NCI-H69 (cell line): Measurements from ENCODE around the gene TIMP2.

ENCODE experiments used
- DNase-seq: peaks from one replicate; lab custom pipeline; 2025; lab: John Stamatoyannopoulos, UW

The TIMP2 gene

GRCh38 chr17:78815696-78816095 is 109.5 kb downstream of the TIMP2 start:
- no peak for DNase-seq

GRCh38 chr17:78812855-78813254 is 112.3 kb downstream of the TIMP2 start:
- DNase-seq: no peak

GRCh38 chr17:78808163-78808562 is 117.0 kb downstream of the TIMP2 start:
- DNase-seq: no peak

GRCh38 chr17:78806451-78806850 is 118.7 kb downstream of the TIMP2 start:
- DNase-seq: no peak

- no peak for DNase-seq
Measured at GRCh38 chr17:78805301-78805700, 119.9 kb downstream of the TIMP2 start.

GRCh38 chr17:78804777-78805176 is 120.4 kb downstream of the TIMP2 start:
- DNase-seq: no peak

- DNase-seq: no peak
Measured at GRCh38 chr17:78803186-78803845, 121.9 kb downstream of the TIMP2 start.
